Peyer's patch (tissue), 4 donors: Measurements from ENCODE around the gene PRXL2A. TPM values are rescaled to one million over a fixed set of nuclear protein-coding genes. Genes with fewer than 3 reads are reported as not detected.
A peak's percentile ranks its signal among the peaks of the same experiment; 100 is the strongest.

Experiments used
- DNase-seq, 3 donors: peaks; one replicate each; pipeline ENCODE4 v3.0.0-alpha.2; 2017 to 2019
- H3K27ac ChIP-seq, 4 donors: fragments of 200-600 bp; sonication (generic); one replicate each; pipeline ENCODE4 v1.5.1; 2016 to 2019
- H3K27me3 ChIP-seq, 2 donors: fragments of 200-600 bp; sonication (generic); one replicate each; pipeline ENCODE4 v1.5.1; 2019
- H3K36me3 ChIP-seq, 3 donors: fragments of 200-600 bp; sonication (generic); one replicate each; pipeline ENCODE4 v1.5.1; 2016 to 2019
- H3K4me1 ChIP-seq, 4 donors: fragments of 200-600 bp; sonication (generic); one replicate each; pipeline ENCODE4 v1.5.1; 2016 to 2019
- H3K4me3 ChIP-seq, 4 donors: fragments of 200-600 bp; sonication (generic); 1 replicate in 3 of 4; 2 replicates in 1 of 4; pipeline ENCODE4 v1.5.1; 2016 to 2019; ENCODE audit warnings: mild to moderate bottlenecking in 1 of 4
- H3K9me3 ChIP-seq, 4 donors: fragments of 200-600 bp; sonication (generic); one replicate each; pipeline ENCODE4 v1.5.1; 2016 to 2019; ENCODE audit warnings: mild to moderate bottlenecking in 1 of 4
- CTCF ChIP-seq, 6 experiments: fragments of 450-650 bp in 4 of 6; fragments of 200-600 bp in 2 of 6; sonication (generic) in 1 of 6; IDR thresholded peaks; one replicate each; pipeline ENCODE4 v1.5.1; 2017 to 2019; ENCODE audit warnings: antibody characterized with exemption in 6 of 6, mild to moderate bottlenecking in 3 of 6, moderate library complexity in 1 of 6
- POLR2A ChIP-seq, 2 donors: fragments of 450-650 bp; IDR thresholded peaks; one replicate each; pipeline ENCODE4 v1.5.1; 2017; ENCODE audit warnings: antibody characterized with exemption in 2 of 2, mild to moderate bottlenecking in 2 of 2, moderate library complexity in 2 of 2
- total RNA-seq, 4 donors: library from RNA; depleted of rRNA; stranded (reverse); fragments of >200 nt; gene quantifications; one replicate each; pipeline ENCODE4 v1.1.0, GENCODE V29; 2016

Gene PRXL2A
- total RNA-seq, 4 donors from 2014 or later = 27.2 to 89.3 (median 60.3) TPM

DNA sequence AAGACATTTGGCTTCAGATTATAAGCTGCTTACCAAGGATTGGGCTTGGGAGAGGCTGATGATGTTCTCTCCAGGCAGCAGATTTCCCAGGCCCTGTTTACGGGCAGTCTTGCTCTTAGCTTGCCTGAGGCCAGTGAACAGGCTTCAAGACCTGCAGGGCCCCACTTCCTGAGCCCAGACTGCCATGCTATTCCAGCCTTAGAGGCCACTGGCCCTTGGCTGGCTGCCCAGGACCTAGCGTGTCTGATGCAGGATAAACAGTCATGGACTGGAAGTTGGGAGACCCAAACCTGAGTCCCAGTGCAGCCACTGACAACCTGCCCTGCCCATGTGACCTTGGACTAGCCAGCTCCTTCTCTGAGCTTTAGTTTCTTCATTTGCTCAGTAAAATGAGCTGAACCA lies 2.9 kb downstream of the PRXL2A start:
- Histone ChIP-seq H3K36me3 (no peaks in the 10 kb centered on the region), H3K4me1 (peaks cover 0 to 74% (median 4%) of the 10 kb centered on the region in 4 donors), H3K9me3 (no peaks in the 10 kb centered on the region), H3K27ac (peak overlapping the region in 3 of 4 donors; percentile 12 to 78 (median 73)), H3K27me3 (no peaks in the 10 kb centered on the region), H3K4me3 (no peak overlapping the region)
- no peak for DNase-seq
- TF ChIP-seq CTCF (IDR thresholded peaks at IDR 0.05) = no peak
- no peak for TF ChIP-seq POLR2A (IDR thresholded peaks at IDR 0.05)

DNA sequence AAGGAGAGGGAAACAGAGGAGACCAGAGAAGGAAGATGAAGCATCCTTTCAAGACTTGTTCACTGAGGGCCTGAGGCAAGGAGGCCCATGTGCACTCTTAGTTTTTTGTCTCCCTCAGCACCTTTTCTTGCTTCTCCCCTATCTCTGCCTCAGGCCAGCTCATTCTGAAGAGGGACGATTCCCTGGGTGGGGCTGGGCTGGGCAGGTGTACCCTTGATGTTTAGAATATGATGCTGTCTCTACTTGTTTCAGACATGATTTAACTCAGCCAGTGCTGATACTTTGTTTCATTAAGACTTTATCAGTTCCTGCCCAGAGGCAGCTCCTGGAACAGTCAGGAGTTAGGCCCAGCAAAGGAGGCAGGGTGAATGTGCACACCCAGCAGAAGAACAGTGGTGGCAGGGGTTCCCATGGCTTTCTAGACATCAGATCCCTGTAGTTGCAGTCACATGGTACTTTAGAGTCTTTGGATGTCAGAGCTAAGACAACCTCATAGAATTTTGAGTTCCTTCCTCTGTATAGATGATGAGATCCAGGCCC lies 3.4 kb downstream of the PRXL2A start:
- no peak for DNase-seq
- TF ChIP-seq POLR2A (IDR thresholded peaks at IDR 0.05) (no peak), CTCF (IDR thresholded peaks at IDR 0.05) (no peak)
- Histone ChIP-seq H3K27ac (peak overlapping the region in 1 of 4 donors; percentile 73), H3K36me3 (no peaks in the 10 kb centered on the region), H3K9me3 (no peaks in the 10 kb centered on the region), H3K27me3 (no peaks in the 10 kb centered on the region), H3K4me1 (peaks cover 0 to 76% (median 4%) of the 10 kb centered on the region in 4 donors), H3K4me3 (no peak overlapping the region)

- peak overlapping the region in 1 of 4 donors; percentile 73 for H3K27ac ChIP-seq
- H3K36me3 ChIP-seq = no peaks in the 10 kb centered on the region
- TF ChIP-seq POLR2A (IDR thresholded peaks at IDR 0.05) (no peak), CTCF (IDR thresholded peaks at IDR 0.05) (no peak)
- H3K4me1 ChIP-seq = peaks cover 0 to 76% (median 4%) of the 10 kb centered on the region in 4 donors
- H3K9me3 ChIP-seq = no peaks in the 10 kb centered on the region
- no peaks in the 10 kb centered on the region for H3K27me3 ChIP-seq
- DNase-seq = no peak
- no peak overlapping the region for H3K4me3 ChIP-seq
Measured at GRCh38 chr10:80412486-80412885, 4.1 kb downstream of the PRXL2A start.

DNA sequence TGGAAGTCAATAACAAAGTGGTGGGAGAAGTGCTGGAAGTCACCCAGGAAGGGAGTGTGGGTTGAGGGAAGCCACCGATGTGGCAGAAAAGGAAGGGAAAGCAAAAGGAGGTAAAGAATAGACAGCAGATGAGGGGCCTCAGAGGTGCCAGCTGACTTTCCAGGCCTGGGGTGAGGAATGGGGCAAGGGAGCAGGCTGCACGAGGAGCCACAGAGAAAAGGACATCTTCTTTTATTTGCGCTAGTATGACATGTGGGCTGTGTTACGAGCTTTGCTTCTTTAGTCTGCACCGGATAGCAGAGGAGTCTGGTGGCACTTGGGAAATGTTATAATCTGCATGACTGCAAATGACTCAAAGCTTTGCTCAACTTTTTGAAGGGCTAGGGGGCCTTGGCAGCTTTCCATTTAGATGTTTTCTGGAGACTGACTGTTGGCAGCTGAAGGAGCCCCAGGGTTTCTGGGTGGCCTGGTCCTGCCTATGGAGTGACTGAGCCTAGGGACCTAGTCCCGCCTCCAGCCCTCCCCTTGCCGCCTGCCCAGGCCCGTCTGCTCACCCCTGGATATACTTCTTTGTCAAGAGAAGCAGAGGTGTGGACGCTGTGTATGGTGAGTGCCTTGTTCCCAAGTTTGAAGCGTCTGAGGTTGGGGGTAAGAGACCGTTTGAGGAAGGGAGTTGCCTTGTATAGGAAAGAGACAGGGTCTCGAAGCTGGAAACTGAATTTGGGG lies 5.1 kb downstream of the PRXL2A start:
- no peak for TF ChIP-seq POLR2A (IDR thresholded peaks at IDR 0.05)
- TF ChIP-seq CTCF (IDR thresholded peaks at IDR 0.05) = no peak

GRCh38 chr10:80414142-80414895 lies 6.0 kb downstream of the PRXL2A start:
- H3K27me3 ChIP-seq = no peaks in the 10 kb centered on the region
- no peak for TF ChIP-seq POLR2A (IDR thresholded peaks at IDR 0.05)
- peak in 2 of 6 experiments; percentile 4 to 8 for TF ChIP-seq CTCF (IDR thresholded peaks at IDR 0.05)
- H3K4me1 ChIP-seq = peaks cover 0 to 69% (median 4%) of the 10 kb centered on the region in 4 donors
- peak in 1 of 3 donors; percentile 66 for DNase-seq
- H3K4me3 ChIP-seq = no peak overlapping the region
- no peaks in the 10 kb centered on the region for H3K9me3 ChIP-seq
- peaks cover 0 to 5% (median 0%) of the 10 kb centered on the region in 3 donors for H3K36me3 ChIP-seq
- H3K27ac ChIP-seq = peak overlapping the region in 3 of 4 donors; percentile 39 to 73 (median 67)

More for the DNA sequence above, 5.1 kb downstream of the PRXL2A start:
- H3K4me3 ChIP-seq = no peak overlapping the region
- no peaks in the 10 kb centered on the region for H3K9me3 ChIP-seq
- no peak for DNase-seq
- peak overlapping the region in 3 of 4 donors; percentile 39 to 73 (median 67) for H3K27ac ChIP-seq
- H3K4me1 ChIP-seq = peaks cover 0 to 76% (median 4%) of the 10 kb centered on the region in 4 donors
- H3K27me3 ChIP-seq = no peaks in the 10 kb centered on the region
- peaks cover 0 to 2% (median 0%) of the 10 kb centered on the region in 3 donors for H3K36me3 ChIP-seq
